H9 (cell line): ENCODE results near the gene CACNA2D4. TPM values are rescaled to one million over a fixed set of nuclear protein-coding genes. Genes with fewer than 3 reads are reported as not detected.

Experiments
- DNase-seq: peaks from one replicate; pipeline ENCODE4 v3.0.0-alpha.2; 2017
- H2AFZ ChIP-seq: one replicate; pipeline ENCODE4 v1.6.1; 2013; ENCODE audit warnings: mild to moderate bottlenecking, low read length, control low read depth, moderate library complexity
- H2AK5ac ChIP-seq: 2 replicates; pipeline ENCODE4 v1.6.1; 2013; ENCODE audit warnings: low read length, control low read depth, mixed read lengths; ENCODE audit not compliant: insufficient read length
- H2BK120ac ChIP-seq: one replicate; pipeline ENCODE4 v1.6.1; 2013; ENCODE audit warnings: low read depth, mild to moderate bottlenecking, low read length, control low read depth, inconsistent platforms; ENCODE audit not compliant: poor library complexity, severe bottlenecking
- H2BK12ac ChIP-seq: 2 replicates; pipeline ENCODE4 v1.6.1; 2013; ENCODE audit warnings: low read length, control low read depth, mixed read lengths, low read depth; ENCODE audit not compliant: insufficient read length
- H2BK15ac ChIP-seq: 2 replicates; pipeline ENCODE4 v1.6.1; 2013; ENCODE audit warnings: low read depth, low read length, control low read depth
- H2BK20ac ChIP-seq: one replicate; pipeline ENCODE4 v1.6.1; 2013; ENCODE audit warnings: low read depth, mild to moderate bottlenecking, low read length, control low read depth, inconsistent platforms; ENCODE audit not compliant: poor library complexity, severe bottlenecking
- H2BK5ac ChIP-seq: 2 replicates; pipeline ENCODE4 v1.6.1; 2013; ENCODE audit warnings: low read length, control low read depth, mixed read lengths; ENCODE audit not compliant: insufficient read length
- H3K14ac ChIP-seq: 2 replicates; pipeline ENCODE4 v1.6.1; 2013; ENCODE audit warnings: low read length, control low read depth; ENCODE audit not compliant: insufficient read depth
- H3K18ac ChIP-seq: 2 replicates; pipeline ENCODE4 v1.6.1; 2013; ENCODE audit warnings: low read depth, mild to moderate bottlenecking, mixed read lengths, low read length, control low read depth; ENCODE audit not compliant: insufficient read length
- H3K23ac ChIP-seq: 2 replicates; pipeline ENCODE4 v1.6.1; 2013; ENCODE audit warnings: low read length, control low read depth, mixed read lengths, low read depth; ENCODE audit not compliant: insufficient read length
- H3K23me2 ChIP-seq: 2 replicates; pipeline ENCODE4 v1.6.1; 2013; ENCODE audit warnings: low read depth, mild to moderate bottlenecking, mixed read lengths, low read length, control low read depth; ENCODE audit not compliant: insufficient read length, poor library complexity, severe bottlenecking
- H3K27ac ChIP-seq: 2 replicates; pipeline ENCODE4 v1.5.1; 2013; ENCODE audit warnings: low read length, control low read depth, mixed read lengths, low read depth; ENCODE audit not compliant: insufficient read length
- H3K27me3 ChIP-seq: 2 replicates; pipeline ENCODE4 v1.6.1; 2013; ENCODE audit warnings: low read length, control low read depth, inconsistent platforms; ENCODE audit not compliant: insufficient read depth
- H3K4ac ChIP-seq: 2 replicates; pipeline ENCODE4 v1.6.1; 2013; ENCODE audit warnings: low read depth, mild to moderate bottlenecking, control low read depth, inconsistent platforms, low read length, moderate library complexity
- H3K4me1 ChIP-seq: 2 replicates; pipeline ENCODE4 v1.6.1; 2013; ENCODE audit warnings: low read length, control low read depth, inconsistent platforms; ENCODE audit not compliant: insufficient read depth
- H3K4me2 ChIP-seq: 2 replicates; pipeline ENCODE4 v1.6.1; 2013; ENCODE audit warnings: low read length, control low read depth, mixed read lengths; ENCODE audit not compliant: insufficient read length, insufficient read depth
- H3K56ac ChIP-seq: 2 replicates; pipeline ENCODE4 v1.6.1; 2013; ENCODE audit warnings: low read depth, mild to moderate bottlenecking, mixed read lengths, low read length, control low read depth; ENCODE audit not compliant: insufficient read length
- H3K79me1 ChIP-seq: 2 replicates; pipeline ENCODE4 v1.6.1; 2013; ENCODE audit warnings: low read depth, mild to moderate bottlenecking, moderate library complexity, low read length, control low read depth, inconsistent platforms; ENCODE audit not compliant: insufficient read depth, poor library complexity, severe bottlenecking
- H3K79me2 ChIP-seq: 2 replicates; pipeline ENCODE4 v1.6.1; 2013; ENCODE audit warnings: low read length, control low read depth, inconsistent platforms; ENCODE audit not compliant: insufficient read depth
- H3K9ac ChIP-seq: 2 replicates; pipeline ENCODE4 v1.6.1; 2013; ENCODE audit warnings: low read length, control low read depth, mixed read lengths; ENCODE audit not compliant: insufficient read length; ENCODE audit errors: extremely low read depth
- H3K9me3 ChIP-seq: one replicate; pipeline ENCODE4 v1.6.1; 2013; ENCODE audit warnings: low read depth, low read length, inconsistent platforms; ENCODE audit not compliant: control insufficient read depth
- H3T11ph ChIP-seq: one replicate; pipeline ENCODE4 v1.6.1; 2013; ENCODE audit warnings: mild to moderate bottlenecking, low read length, control low read depth, inconsistent platforms
- H4K20me1 ChIP-seq: one replicate; pipeline ENCODE4 v1.6.1; 2013; ENCODE audit not compliant: control insufficient read depth, insufficient read length, insufficient read depth
- H4K5ac ChIP-seq: 2 replicates; pipeline ENCODE4 v1.6.1; 2013; ENCODE audit warnings: low read depth, mild to moderate bottlenecking, mixed read lengths, low read length, control low read depth; ENCODE audit not compliant: insufficient read length
- H4K8ac ChIP-seq: replicated peaks from 2 replicates; pipeline ENCODE4 v1.6.1; 2013; ENCODE audit warnings: low read length, control low read depth, mixed read lengths, low read depth; ENCODE audit not compliant: insufficient read length
- H4K91ac ChIP-seq: 2 replicates; pipeline ENCODE4 v1.6.1; 2013; ENCODE audit warnings: low read depth, mild to moderate bottlenecking, moderate library complexity, mixed read lengths, low read length, control low read depth; ENCODE audit not compliant: insufficient read length
- H3K27ac Mint-ChIP-seq, 3 experiments: 2 replicates in 2 of 3; 3 replicates in 1 of 3; pipeline ENCODE4 v1.8.0; 2020 to 2021; ENCODE audit warnings: mixed read lengths in 3 of 3, mild to moderate bottlenecking in 1 of 3, moderate library complexity in 1 of 3
- H3K27me3 Mint-ChIP-seq: 2 replicates; pipeline ENCODE4 v1.8.0; 2021; ENCODE audit warnings: low read depth, mild to moderate bottlenecking, moderate library complexity, mixed read lengths
- H3K36me3 Mint-ChIP-seq, 3 experiments: 2 replicates in 2 of 3; 3 replicates in 1 of 3; pipeline ENCODE4 v1.8.0; 2020 to 2021; ENCODE audit warnings: low read depth in 3 of 3, mixed read lengths in 3 of 3; ENCODE audit not compliant: insufficient read depth in 1 of 3
- H3K4me1 Mint-ChIP-seq, 2 experiments: 2 replicates each; pipeline ENCODE4 v1.8.0; 2020; ENCODE audit warnings: mixed read lengths in 2 of 2
- H3K4me3 Mint-ChIP-seq, 2 experiments: 2 replicates in 1 of 2; 3 replicates in 1 of 2; pipeline ENCODE4 v1.8.0; 2020 to 2021; ENCODE audit warnings: mild to moderate bottlenecking in 2 of 2, mixed read lengths in 2 of 2, moderate library complexity in 1 of 2
- H3K9me3 Mint-ChIP-seq, 2 experiments: 2 replicates in 1 of 2; 3 replicates in 1 of 2; pipeline ENCODE4 v1.8.0; 2020; ENCODE audit warnings: mild to moderate bottlenecking in 2 of 2, mixed read lengths in 2 of 2, moderate library complexity in 1 of 2
- CTCF ChIP-seq: fragments of 200-600 bp; sonication (generic); conservative IDR thresholded peaks from 3 replicates; pipeline ENCODE4 v1.8.0; 2021; ENCODE audit warnings: antibody characterized with exemption, mild to moderate bottlenecking
- WGBS: extraction: QIAGEN DNeasy Blood & Tissue Kit; methylation state at CpG from one replicate; pipeline ENCODE4 v1.1.7; 2013; ENCODE audit warnings: missing lambda C conversion rate, low lambda C conversion rate, mixed read lengths; ENCODE audit not compliant: insufficient read length; ENCODE audit errors: extremely low coverage; 5-methylcytosine and 5-hydroxymethylcytosine counted together
- total RNA-seq: library from RNA; stranded (reverse); gene quantifications from 2 replicates; pipeline ENCODE4 v1.2.1, GENCODE V29; 2021

The CACNA2D4 gene
- total RNA-seq, 1 experiment from 2014 or later: 0.79 TPM

- Histone ChIP-seq H3K4me2 (no peak overlapping the region), H4K91ac (no peak overlapping the region), H3K18ac (no peak overlapping the region), H3K9me3 (no peaks in the 10 kb centered on the region), H3K27me3 (no peaks in the 10 kb centered on the region), H4K5ac (no peak overlapping the region), H4K20me1 (no peaks in the 10 kb centered on the region), H2BK120ac (no peak overlapping the region), H3K4ac (no peak overlapping the region), H3K79me1 (no peaks in the 10 kb centered on the region), H2AK5ac (no peak overlapping the region), H2BK20ac (no peak overlapping the region), H3K23ac (no peak overlapping the region), H2BK15ac (no peak overlapping the region), H2BK12ac (no peak overlapping the region), H3K27ac (no peak overlapping the region), H3K23me2 (no peaks in the 10 kb centered on the region), H3T11ph (no peak overlapping the region), H3K79me2 (no peaks in the 10 kb centered on the region), H4K8ac (no peak overlapping the region), H3K56ac (no peak overlapping the region), H3K9ac (no peak overlapping the region), H2BK5ac (no peak overlapping the region), H3K14ac (no peak overlapping the region), H3K4me1 (no peaks in the 10 kb centered on the region; the same call in 1 of the 2 replicates), H2AFZ (no peak overlapping the region)
- Mint-ChIP-seq H3K4me3 (no peak overlapping the region), H3K9me3 (no peaks in the 10 kb centered on the region; a peak in 1 of 5 replicates), H3K27ac (no peak overlapping the region; a peak in 1 of 7 replicates), H3K36me3 (no peaks in the 10 kb centered on the region), H3K27me3 (peaks cover 19% of the 10 kb centered on the region), H3K4me1 (peaks cover 15 to 37% of the 10 kb centered on the region in 2 experiments)
- DNase-seq: no peak
- WGBS: no CpG with 5 or more reads among the region's 7 CpGs
- no peak for TF ChIP-seq CTCF
Observed at GRCh38 chr12:1836241-1836803, 82.1 kb downstream of the CACNA2D4 start.
